Measurements from ENCODE around the gene GGT6. TPM values are rescaled to one million over a fixed set of nuclear protein-coding genes. Genes with fewer than 3 reads are reported as not detected.

GGT6 gene
- total RNA-seq, 4 donors from 2014 or later: 26.4 to 199 (median 119) TPM

- peaks cover 0 to 27% (median 2%) of the 10 kb centered on the region in 4 donors for H3K4me1 ChIP-seq
- peak overlapping the region in 2 of 4 donors; percentile 45 to 52 for H3K4me3 ChIP-seq
- no peaks in the 10 kb centered on the region for H3K9me3 ChIP-seq
- DNase-seq: peak in 1 of 3 donors; percentile 66
- no peak for TF ChIP-seq CTCF (IDR thresholded peaks at IDR 0.05)
- TF ChIP-seq POLR2A (IDR thresholded peaks at IDR 0.05): no peak
- H3K27ac ChIP-seq: peak overlapping the region in 3 of 4 donors; percentile 72 to 84 (median 81)
- no peaks in the 10 kb centered on the region for H3K27me3 ChIP-seq
- H3K36me3 ChIP-seq: no peaks in the 10 kb centered on the region
Measured at GRCh38 chr17:4560837-4561256, 470 bp upstream of the GGT6 start.

- TF ChIP-seq POLR2A (IDR thresholded peaks at IDR 0.05) (no peak), CTCF (IDR thresholded peaks at IDR 0.05) (no peak)
- Histone ChIP-seq H3K4me1 (peaks cover 0 to 23% (median 4%) of the 10 kb centered on the region in 4 donors), H3K27me3 (no peaks in the 10 kb centered on the region), H3K9me3 (no peaks in the 10 kb centered on the region), H3K27ac (peak overlapping the region in 3 of 4 donors; percentile 72 to 84 (median 81)), H3K36me3 (no peaks in the 10 kb centered on the region), H3K4me3 (peak overlapping the region in 3 of 4 donors; percentile 22 to 52 (median 45))
- no peak for DNase-seq
Measured at GRCh38 chr17:4559966-4560365, 411 bp downstream of the GGT6 start.

GRCh38 chr17:4559139-4559791, 1.1 kb downstream of the GGT6 start:
- DNase-seq: no peak
- H3K4me1 ChIP-seq: peaks cover 0 to 29% (median 7%) of the 10 kb centered on the region in 4 donors
- H3K27ac ChIP-seq: peak overlapping the region in 2 of 4 donors; percentile 81 to 84
- H3K27me3 ChIP-seq: no peaks in the 10 kb centered on the region
- no peaks in the 10 kb centered on the region for H3K36me3 ChIP-seq
- H3K9me3 ChIP-seq: no peaks in the 10 kb centered on the region
- TF ChIP-seq POLR2A (IDR thresholded peaks at IDR 0.05): no peak
- no peak for TF ChIP-seq CTCF (IDR thresholded peaks at IDR 0.05)
- peak overlapping the region in 2 of 4 donors; percentile 45 to 52 for H3K4me3 ChIP-seq

- Histone ChIP-seq H3K4me3 (peak overlapping the region in 2 of 4 donors; percentile 45 to 52), H3K36me3 (no peaks in the 10 kb centered on the region), H3K4me1 (peaks cover 0 to 35% (median 10%) of the 10 kb centered on the region in 4 donors), H3K27me3 (no peaks in the 10 kb centered on the region), H3K9me3 (no peaks in the 10 kb centered on the region), H3K27ac (peak overlapping the region in 1 of 4 donors; percentile 84)
- DNase-seq: no peak
- TF ChIP-seq CTCF (IDR thresholded peaks at IDR 0.05) (no peak), POLR2A (IDR thresholded peaks at IDR 0.05) (no peak)
Measured at GRCh38 chr17:4558347-4558971, 1.9 kb downstream of the GGT6 start.

- peaks cover 0 to 7% (median 0%) of the 10 kb centered on the region in 3 donors for H3K36me3 ChIP-seq
- no peaks in the 10 kb centered on the region for H3K9me3 ChIP-seq
- DNase-seq: no peak
- peaks cover 0 to 35% (median 10%) of the 10 kb centered on the region in 4 donors for H3K4me1 ChIP-seq
- no peak for TF ChIP-seq CTCF (IDR thresholded peaks at IDR 0.05)
- TF ChIP-seq POLR2A (IDR thresholded peaks at IDR 0.05): no peak
- H3K27ac ChIP-seq: no peak overlapping the region
- no peaks in the 10 kb centered on the region for H3K27me3 ChIP-seq
- H3K4me3 ChIP-seq: no peak overlapping the region
Measured at GRCh38 chr17:4557626-4558346, 2.6 kb downstream of the GGT6 start.

All from Peyer's patch (tissue), 4 donors.